ENCODE measurements around the gene PASK.

Gene PASK

DNA sequence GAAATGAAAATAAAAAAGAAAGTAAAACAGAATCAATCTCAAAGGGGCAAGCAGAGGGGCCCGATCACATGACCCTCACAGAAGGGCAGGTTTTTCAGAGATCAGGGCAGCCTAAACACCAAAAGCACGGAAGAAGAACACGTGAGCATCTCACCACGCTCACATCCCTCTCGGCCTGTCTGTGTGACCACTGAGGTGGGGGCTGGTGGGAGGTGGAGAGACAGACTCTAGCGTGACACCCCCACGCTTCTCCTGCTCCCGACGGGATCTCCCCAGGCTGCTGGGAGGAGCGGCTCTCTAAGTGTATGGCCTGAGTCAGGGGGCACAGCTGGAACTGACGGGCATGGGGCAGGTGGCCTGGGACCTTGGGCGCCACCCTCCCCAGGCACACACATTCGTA lies 23.6 kb downstream of the PASK start:
- no peak for DNase-seq (ENCODE audit: low read depth)

DNA sequence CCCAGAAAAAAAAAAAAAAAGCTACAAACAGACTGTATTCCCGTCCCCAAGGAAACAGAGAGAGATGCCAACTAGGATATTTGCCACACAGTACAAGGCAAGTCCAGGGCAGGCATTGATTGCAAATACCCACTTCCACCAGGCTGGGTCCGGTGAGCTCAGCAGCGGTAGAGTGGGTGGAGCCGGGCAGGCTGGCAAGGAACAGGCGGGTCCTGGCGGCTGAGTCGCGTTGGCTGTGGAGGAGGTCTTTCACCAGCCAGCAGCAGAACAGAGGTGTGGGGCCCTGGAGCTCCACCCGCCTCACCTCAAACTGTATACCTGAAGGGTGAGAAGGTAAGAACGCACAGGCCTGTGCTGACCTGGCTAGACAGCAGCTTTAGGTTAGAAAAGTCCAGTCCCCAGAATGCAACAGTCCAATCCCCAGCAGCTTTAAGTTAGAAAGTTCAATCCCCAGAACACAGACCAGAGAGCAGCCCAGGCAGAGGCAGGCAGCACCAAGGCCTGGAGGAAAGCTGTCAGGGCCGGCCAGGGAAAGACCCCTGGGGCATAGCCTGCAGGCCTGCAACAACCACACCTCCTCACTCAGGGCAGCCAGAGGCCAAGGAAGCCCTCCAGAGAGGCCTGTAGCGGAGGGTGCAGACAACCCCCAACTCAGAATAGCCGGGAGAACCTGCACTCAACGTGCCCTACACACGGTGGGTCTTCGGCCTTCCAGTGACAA lies 25.3 kb downstream of the PASK start:
- no peak for DNase-seq (ENCODE audit: low read depth)

GRCh38 chr2:241122376-241123002 lies 26.8 kb downstream of the PASK start:
- no peak for DNase-seq (ENCODE audit: low read depth)

GRCh38 chr2:241121008-241121407 lies 28.3 kb downstream of the PASK start:
- DNase-seq (ENCODE audit: low read depth) = no peak

DNA sequence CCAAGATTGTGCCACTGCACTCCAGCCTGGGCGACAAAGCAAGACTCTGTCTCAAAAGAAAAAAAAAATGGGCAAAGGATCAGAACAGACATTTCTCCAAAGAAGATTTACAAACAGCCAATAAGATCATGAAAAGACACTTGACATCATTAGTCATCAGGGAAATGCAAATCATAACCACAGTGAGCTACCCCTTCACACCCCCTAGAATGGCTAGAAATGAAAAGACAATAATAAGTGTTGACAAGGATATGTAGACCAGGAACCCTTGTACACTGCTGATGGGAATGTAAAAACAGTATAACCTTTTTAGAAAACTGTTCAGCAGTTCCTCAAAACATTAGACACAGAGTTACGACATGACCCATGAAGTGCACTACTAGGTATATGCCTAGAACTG lies 28.8 kb downstream of the PASK start:
- no peak for DNase-seq (ENCODE audit: low read depth)

- no peak for DNase-seq (ENCODE audit: low read depth)
These were observed 30.4 kb downstream of the PASK start for GRCh38 chr2:241118737-241119505.

- no peak for DNase-seq (ENCODE audit: low read depth)
These were observed 32.4 kb downstream of the PASK start for GRCh38 chr2:241116606-241117560.

DNA sequence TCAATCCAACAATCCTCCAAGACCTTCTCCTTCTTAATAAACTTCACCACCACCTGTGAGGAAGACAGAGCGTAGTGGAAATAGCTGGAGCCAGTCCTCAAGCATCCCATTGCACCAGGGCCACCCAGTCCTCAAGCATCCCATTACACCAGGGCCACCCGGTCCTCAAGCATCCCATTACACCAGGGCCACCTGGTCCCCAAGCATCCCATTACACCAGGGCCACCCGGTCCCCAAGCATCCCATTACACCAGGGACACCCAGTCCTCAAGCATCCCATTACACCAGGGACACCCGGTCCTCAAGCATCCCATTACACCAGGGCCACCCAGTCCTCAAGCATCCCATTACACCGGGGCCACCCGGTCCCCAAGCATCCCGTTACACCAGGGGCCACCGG lies 33.9 kb downstream of the PASK start:
- no peak for DNase-seq (ENCODE audit: low read depth)

- DNase-seq (ENCODE audit: low read depth) = no peak
These were observed 34.4 kb downstream of the PASK start for GRCh38 chr2:241114836-241115235.

GRCh38 chr2:241112592-241112991 lies 36.7 kb downstream of the PASK start:
- peak; percentile 31 for DNase-seq (ENCODE audit: low read depth)

GRCh38 chr2:241112046-241112445 lies 37.2 kb downstream of the PASK start:
- no peak for DNase-seq (ENCODE audit: low read depth)

DNA sequence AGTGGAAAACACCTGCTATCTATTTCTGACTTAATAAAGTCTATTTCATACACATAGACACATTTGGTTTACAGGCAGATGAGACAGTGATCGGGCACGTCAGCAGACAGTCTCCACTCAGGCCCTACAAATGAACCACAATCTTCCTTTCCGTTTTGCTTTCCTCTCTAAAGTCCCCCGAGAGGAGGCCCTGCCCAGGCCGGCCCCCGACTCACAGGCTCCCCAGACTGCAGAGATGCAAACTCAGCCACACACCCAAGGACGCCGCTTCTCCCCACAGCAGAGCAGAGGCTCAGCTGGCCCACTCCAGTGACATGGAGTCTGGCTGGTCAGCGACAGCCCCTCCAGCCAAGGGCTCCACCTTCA lies 37.8 kb downstream of the PASK start:
- DNase-seq (ENCODE audit: low read depth) = no peak

DNA sequence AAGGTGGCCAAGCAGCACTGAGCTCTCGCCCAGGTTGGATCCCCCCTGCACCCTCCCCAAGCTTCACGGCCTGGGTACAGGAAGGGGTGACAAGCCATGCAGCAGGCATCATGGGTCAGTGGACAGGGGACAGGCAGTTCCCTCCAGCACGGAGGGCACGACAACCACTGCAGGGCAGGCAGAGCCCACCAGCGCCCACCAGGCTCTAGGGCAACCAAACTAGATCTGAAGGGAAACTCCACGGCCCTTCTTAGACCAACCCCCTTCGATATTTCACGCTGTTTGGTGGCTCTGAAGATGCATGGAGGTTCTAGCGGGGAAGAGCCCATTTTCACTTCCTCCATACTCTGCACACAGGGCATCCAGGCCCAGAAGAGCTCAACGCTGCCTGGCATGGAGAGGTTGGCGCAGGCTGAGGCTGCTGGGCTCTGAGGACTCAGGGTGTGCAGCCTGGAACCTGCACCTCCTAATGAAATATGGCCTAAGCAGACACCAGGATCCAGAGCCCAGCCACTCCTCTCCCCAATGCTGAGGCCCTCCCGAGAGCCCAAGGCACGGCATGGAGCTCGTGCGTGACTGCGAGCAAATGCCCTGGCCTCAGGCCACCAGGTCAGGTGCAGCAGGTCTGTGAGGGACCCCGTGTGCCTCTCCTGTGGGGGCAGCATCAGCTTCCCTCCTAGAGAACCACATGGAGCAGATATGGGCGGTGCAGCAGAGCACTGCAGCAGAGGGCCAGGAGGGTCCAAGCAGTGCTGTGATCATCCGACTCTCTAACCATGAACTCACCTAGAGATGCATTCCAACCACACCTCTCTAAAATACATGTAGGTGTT lies 38.4 kb downstream of the PASK start:
- no peak for DNase-seq (ENCODE audit: low read depth)

GRCh38 chr2:241110089-241110606 lies 39.1 kb downstream of the PASK start:
- no peak for DNase-seq (ENCODE audit: low read depth)

DNA sequence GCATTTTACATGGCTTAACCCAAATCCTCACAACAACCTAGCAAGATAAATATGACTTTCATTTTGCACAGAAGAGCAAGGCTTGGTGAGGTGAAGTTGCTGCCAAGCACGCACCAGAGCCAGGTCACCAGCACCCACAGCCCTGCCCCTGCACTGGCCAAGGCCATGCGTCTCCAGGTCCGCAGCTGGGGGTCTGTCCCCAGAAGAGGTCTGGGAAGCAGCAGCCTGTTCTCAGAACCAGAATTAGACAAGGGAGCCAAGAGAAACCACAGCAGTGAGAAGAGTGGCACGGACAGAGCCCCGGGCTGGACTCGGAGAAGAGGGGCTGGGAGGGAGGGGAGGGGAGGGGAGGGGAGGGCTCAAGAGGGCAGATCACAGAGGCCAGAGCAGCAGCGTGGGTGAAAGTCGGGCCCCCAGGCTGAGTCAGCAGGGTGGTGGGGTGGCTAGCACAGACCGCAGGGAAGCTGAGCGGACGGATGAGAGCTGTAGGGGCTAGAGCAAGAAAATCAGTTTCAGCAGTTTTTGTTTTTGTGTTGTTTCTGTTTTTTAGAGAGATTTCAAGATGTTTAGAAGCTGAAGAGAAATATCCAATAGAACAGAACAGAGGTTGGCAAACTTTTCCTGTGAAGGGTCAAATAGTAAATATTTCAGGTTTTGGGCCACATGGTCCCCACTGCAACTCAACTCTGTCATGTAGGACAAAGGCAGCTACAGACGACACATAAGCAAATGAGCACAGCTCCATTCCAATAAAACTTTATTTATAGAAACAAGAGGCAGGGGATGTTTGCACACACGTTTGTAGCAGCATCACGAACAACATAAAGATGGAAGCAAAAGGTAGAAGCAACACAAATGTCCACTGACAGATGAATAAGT lies 39.8 kb downstream of the PASK start:
- DNase-seq (ENCODE audit: low read depth) = no peak

GRCh38 chr2:241108271-241109209 lies 40.7 kb downstream of the PASK start:
- no peak for DNase-seq (ENCODE audit: low read depth)

- no peak for DNase-seq (ENCODE audit: low read depth)
These were observed 42.1 kb downstream of the PASK start for GRCh38 chr2:241107031-241107783.

DNA sequence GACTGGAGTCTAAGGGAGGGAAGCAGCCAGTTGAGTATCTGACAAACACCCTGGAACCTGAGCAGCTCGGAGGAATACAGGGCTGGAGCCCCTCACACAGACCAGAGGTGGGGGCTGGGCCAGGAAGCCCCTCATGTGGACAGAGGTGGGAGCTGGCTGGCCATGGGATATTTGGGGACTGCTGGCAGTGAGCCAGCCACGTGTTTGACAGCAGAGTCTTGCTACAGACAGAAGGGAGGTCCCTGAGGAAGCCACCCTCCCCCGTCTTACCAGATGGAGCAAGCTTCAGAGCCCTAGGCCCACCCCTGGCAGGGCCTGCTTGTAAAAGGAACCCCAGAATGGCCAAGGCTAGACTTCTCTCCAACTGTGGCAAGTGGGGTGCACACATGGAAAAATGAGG lies 43.6 kb downstream of the PASK start:
- DNase-seq (ENCODE audit: low read depth) = no peak
